HG02642 (cell line): ENCODE data around the gene FMNL2.
"Not testable (repeated sequence)": the region's sequence is repeated elsewhere in the genome, so short reads cannot be mapped to it uniquely, and the experiment has no call there.

Experiments
- ATAC-seq: cut with Tn5 transposase; IDR thresholded peaks from one replicate; pipeline ENCODE4 v1.9.1; 2021; ENCODE audit warnings: mild to moderate bottlenecking; ENCODE audit not compliant: unreplicated experiment, poor library complexity

Gene FMNL2

DNA sequence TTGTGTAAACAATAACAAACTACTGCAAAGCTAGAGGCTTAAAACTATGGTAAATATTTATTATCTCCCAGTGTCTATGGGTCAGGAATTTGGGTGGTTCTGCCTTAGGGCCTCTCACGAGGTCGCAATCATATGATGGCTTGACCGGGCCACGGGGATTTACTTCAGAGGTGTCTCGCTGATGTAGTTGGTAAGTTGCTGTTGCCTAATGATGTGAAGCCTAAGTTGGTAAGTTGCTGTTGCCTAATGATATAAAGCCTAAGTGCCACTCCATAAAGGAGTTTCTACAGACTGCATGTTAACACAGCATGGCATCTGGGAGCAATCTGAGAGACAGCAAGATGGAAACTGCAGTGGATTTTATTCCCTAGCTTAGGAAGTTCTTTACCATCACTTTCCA lies 35.8 kb downstream of the FMNL2 start:
- no peak for ATAC-seq

DNA sequence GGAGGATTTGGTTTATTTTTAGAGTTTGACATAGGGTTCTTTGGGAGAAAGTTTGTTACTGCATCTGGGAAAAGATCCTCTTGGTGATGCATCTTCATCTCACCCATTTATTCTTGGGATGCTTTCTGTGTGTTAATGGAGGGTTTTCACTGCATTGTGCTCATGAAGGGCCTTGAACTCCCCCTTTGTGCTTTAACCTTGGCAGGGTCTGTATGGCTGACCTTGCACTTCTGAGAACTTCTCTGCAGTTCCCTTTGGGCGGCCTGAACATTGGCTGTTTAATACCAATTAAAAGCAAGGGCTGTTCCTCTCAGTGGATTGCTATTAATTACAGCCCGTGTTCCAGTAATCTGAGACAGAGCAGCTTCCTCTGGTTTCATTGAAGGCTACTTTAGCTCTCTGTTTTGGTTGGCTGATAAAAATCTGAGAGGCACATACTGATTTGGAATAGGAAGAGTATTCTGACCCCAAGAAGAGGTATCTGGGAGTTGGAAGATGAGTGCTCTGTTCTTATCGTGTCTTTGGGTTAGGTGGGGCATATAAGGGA lies 37.5 kb downstream of the FMNL2 start:
- no peak for ATAC-seq

DNA sequence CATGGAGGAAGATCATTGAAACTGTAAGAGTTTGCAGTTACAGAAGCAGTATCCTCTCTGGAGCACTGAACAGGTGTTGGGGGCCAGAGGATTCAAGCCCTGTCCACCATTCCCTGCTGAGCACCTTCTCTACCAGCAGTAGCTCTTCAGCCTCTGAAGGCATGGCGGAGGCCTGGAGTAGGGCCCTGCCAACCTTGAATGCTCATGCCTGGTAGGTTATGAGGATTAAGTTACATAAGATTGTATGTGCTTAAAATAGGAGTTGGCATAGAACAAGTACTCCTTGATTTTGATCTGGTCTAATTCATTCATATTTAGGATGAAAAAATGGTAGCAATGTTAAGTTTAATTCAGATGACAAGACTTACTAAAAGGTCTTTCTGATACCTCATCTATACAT lies 40.2 kb downstream of the FMNL2 start:
- no peak for ATAC-seq

DNA sequence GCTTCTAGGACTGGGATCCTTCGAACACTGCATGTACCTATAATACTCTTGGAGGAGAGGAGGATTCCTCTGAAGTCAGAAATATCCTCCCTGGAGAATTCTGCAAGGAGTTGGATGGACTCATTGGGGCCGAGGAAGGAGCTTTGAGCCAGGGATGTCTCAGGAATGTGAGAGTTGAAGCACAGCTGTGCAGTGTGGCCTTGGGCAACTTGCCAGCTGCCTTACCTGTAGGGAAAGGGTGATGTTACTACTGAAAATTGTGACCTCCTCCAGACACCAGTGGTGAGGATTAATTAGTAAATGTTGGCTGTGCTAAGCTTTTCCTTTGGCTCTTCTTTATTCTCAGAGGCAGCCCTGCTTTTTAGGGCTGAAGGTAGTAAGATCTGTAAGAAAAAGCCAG lies 41.4 kb downstream of the FMNL2 start:
- no peak for ATAC-seq

DNA sequence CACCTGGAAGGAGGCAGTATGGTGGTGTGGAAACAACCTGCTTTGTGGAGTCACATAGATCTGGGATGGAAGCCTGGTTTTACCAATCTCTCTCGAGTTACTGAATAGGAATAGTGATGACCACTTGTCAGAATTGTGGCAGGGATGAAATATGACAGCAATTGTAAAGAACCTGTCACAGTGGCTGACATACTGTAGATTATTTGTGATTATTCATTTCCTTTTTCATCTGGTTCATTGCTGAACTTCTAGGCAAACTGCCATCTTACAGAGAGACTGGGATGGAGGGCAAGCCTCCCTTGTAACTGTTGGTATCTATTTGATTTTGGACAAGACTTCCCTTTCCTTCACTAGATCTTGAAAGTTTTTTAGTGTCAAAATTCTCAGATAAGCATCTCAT lies 42.0 kb downstream of the FMNL2 start:
- no peak for ATAC-seq

DNA sequence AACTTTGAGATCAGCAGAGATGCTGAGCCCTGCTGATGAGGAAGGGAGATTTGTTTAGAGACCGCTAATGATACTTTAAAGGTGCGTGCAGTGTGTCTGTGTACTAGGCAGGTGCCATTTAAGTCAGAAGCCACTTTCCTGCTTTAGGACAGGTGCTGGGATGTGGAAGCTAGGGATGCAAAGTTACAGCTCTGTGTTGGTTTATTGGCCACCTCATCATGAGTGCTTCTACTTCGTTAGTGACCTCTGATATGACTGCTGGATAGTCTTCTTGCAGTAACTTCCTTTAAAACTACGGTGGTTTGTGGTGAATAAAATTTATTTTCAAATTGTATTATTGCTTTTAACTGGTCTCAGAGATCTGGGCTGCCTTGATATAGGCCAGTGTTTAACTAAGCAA lies 44.1 kb downstream of the FMNL2 start:
- ATAC-seq: no peak

DNA sequence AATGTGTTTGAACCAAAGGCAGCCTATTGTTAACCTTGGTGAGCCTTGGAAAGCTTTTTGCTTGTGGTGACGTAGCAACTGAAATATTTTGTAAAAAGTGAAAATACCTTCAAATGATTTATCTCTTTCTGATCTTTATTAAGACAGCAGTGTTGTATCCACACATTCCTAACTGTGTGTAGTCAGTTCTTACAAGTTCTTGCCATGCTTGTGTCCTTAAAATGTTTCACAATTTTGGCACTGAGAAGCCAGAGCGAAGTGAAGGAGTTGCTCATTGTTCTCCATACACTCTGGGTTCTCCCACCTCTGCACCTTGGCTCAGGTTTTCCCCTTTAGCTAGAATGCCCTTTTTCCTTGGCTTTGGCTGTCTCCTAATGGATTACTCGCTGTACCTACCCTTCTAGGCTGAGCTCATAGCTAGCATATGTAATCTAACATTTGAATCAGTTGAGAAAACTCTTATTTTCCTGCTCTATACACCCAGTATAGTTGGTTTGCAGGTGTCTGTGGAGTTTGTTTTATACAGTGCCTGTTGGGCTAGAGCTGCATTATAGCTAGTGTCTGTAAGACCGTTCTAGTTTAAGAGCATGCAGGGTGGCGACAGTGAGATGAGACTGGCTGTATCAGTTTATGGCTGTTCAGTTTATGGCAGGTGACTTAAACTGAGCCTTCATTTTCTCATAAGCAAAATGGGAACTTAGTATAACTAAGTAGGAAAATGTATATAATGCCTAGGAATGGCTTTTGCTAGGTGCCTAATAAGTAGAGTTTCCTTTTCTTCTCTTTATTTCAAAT lies 45.5 kb downstream of the FMNL2 start:
- no peak for ATAC-seq

DNA sequence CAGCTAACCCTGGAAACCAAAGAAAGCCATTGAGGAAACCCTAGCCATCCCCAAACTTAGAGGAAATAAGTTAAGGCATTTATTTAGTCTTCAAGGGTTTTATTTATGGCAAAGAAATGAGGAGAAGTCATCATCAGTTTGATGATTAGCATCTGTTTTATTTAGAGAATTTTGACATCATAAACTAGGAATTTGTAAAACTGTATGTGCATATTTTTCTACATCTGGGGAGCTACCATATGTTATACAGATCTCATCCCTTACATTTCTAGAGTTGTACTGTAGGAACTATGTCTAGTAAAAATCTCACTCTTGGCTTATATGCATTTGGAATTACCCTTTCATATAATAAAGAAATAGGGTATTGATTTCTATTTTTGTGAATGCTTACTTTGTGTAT lies 48.7 kb downstream of the FMNL2 start:
- no peak for ATAC-seq

DNA sequence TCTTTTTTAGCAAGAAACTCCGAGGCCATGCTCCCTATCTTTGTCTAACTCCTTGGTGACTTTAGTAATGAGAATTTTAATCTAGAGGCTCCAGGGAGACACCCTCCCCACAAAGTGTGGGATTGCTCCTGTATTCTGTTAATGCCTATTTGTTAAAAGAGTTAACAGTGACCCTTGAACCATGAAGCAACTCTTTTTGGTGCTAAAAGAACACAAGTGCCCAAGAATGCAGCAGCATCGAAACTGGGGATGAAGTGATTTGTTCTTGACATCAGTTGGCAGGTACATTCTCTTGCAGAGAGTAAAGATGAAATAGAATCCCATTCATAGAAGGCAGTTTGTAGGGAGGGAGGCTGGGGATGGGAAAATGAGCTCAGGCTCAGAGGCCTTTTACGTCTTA lies 50.0 kb downstream of the FMNL2 start:
- no peak for ATAC-seq

DNA sequence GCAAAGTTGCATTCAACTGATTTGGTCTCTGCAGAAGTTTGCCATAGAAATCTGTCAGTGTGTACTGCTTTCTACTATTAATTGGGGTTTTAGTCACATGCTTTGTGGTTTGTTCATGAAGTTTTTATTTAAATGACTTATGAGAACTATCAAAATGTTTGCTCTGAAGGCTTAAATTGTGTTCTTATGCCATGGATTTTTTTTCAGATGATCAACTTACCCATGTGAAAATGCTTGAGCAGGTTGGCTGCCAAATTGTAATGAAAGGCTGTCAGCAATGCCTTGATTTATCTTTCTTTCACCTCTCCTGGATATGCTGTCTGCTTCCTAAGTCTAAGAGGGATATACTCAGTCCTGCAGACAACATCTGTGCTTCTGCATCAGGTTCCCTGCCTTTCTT lies 50.7 kb downstream of the FMNL2 start:
- ATAC-seq: no peak

DNA sequence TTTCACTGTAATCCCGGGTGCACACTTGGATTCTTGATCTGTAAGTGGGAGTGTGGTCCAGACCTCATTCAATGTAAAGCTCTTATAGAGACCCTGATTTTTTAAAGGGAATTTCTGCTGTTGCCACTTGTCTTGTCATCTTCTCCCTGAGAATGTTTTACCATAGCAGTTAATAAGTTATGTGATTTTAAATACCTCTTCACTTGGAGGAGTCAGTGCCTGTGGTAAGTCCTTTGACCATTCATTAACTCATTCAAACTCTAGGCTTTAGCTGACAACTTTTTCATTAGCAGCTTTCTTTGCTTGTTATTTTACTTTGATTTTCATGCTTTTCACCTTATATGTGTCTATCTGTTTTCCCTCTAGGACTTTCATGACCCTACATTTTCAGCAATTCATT lies 51.3 kb downstream of the FMNL2 start:
- ATAC-seq: no peak

DNA sequence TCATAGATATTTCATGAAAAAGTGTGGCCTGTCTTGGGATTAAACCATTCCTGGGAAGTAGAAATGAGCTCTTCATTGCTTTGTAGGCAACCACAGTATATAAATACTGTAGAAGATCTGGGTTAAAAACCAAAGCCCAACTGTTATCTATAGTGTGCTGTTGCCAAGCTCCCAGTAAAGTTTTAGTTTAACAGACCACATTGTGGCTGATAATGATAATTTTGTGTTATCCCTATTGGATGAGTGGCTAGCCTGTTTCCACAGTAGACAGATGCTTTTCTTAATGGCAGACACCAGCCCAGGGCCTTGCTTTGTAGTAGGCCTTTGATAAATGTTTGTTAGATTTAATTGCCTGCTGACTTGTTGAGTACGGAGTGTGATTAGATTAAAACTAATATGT lies 52.1 kb downstream of the FMNL2 start:
- no peak for ATAC-seq

DNA sequence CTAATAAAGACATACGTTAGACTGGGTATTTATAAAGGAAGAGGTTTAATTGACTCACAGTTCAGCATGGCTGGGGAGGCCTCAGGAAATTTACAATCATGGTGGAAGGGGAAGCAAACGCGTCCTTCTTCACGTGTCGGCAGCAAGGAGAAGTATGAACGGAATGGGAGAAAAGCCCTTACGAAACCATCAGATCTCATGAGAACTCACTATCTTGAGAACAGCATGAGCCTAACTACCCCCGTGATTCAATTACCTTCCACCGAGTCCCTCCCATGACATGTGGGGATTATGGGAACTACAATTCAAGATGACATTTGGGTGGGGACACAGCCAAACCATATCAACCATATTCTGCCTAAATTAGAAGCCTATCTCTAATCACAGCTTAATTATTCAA lies 53.3 kb downstream of the FMNL2 start:
- not testable (repeated sequence) for ATAC-seq

DNA sequence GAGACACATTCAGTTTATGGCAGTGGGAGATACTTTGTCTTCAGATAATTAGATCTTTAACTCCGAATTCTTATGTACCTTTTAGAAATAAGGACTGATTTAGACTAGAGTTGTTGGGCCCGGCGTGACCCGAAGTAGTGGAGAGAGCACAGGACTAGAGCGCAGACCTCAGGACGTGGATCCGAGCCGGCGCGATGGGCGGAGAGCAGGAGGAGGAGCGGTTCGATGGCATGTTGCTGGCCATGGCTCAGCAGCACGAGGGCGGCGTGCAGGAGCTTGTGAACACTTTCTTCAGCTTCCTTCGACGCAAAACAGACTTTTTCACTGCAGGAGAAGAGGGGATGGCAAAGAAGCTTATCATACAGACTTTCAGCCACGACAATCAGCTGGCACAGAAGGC lies 54.5 kb downstream of the FMNL2 start:
- ATAC-seq: no peak

DNA sequence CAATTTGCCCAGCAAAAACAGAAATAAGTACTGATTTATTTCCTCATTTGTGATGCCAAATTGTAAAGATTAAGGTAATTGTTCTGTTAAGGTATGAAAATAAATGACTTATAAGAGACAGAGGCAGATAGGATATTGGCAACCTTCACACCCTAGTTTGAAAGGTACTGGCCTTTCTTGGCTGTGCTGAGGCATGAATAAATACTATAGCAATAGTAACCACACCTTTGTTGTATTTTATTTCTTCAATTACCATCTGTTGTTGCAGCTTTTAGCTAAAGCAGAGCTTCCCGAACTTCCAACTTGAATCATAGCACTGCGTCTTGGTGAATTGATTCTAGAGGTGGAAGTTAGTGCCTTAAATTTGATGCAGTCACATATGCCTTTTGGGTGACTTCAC lies 55.9 kb downstream of the FMNL2 start:
- no peak for ATAC-seq

DNA sequence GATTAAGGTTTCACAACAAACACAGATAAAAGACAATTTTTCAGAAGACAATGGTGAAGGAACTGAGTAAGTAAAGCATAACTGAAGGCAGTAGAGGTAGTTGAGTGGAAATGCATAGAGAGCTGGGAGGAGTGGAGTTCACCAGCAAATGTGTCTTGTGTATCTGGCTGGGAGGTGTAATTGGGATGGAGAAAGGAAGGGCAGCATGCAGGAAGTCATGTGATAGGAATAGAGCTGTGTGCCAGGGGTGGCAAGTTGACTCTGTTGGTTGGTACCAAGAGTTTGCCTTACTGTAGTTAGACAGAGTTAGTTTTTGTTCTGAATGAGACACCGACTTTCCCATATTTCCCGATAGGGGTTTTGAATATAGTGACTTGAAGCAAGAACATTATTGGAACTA lies 56.3 kb downstream of the FMNL2 start:
- no peak for ATAC-seq

DNA sequence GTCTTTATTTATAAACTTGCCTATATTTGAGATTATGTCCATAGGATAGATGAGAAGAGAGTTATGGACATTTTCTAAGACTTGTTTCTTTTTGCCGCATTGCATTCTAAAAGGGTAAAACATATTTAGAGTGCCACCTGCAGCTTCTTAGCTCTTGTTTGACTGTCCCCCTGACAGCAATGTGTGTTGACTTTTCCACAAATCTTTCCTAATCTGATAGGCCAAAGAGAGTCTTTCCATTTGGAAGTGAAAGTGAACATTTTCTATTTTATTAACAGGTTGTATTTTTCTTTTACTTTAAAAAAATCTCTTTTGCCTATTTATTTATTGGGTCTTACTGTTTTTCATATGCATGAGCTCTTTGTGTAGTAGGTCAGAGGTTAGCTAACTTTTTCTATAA lies 58.4 kb downstream of the FMNL2 start:
- ATAC-seq: no peak

DNA sequence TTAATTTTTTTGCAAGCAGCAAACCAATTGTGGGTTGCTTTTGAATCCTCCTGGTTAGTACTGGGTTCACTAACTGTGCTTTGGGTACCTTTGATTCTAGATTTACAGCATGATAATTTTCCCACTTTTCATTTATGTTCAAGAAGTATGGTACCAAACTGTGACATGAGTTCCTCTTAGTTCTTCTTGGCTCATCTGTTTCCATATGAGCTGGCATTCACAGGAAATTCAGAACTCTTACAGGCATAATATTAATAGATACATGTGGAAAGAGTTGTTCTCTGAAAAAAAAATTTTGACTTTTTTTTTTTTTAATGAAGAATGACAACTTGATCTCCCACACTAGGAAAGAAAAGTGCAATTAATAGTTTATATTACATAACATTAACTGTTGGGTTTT lies 59.4 kb downstream of the FMNL2 start:
- no peak for ATAC-seq

DNA sequence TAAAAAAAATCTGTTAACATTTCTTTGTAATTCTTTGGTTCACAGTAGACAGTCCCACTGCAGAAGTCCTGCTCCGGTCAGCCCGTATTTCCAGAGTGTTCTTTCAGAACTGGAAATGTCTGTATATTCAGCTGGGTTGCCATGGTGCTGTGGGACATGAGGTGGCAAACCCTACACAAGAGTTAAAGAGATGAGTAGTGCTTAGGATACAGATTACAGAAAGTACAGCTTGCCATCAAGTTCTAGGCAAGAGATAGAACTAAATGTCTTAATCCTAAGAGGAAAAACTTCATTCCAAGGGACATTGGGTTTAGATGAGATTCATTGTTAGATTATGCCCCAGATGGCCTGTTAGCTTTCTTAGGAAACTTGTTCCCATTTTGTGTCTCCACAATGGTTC lies 60.1 kb downstream of the FMNL2 start:
- no peak for ATAC-seq

DNA sequence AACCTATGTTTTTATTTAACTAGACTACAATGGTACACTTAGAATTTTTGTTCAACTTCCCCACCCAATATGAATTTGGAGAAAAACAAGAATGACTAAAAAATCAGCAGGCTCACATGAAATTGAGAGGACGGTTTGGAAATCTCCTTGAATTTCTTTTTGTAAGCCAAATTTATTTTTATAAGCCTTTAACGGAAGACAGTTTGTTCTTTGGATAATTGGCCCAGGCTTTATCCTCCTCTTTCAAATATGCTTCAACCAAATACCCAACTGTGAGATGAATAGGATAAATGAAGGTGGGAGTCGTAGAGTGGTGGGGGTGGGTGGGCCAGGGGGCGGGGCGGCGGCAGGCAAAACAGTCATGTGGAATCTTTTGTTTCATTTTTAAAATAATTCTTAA lies 60.6 kb downstream of the FMNL2 start:
- no peak for ATAC-seq

DNA sequence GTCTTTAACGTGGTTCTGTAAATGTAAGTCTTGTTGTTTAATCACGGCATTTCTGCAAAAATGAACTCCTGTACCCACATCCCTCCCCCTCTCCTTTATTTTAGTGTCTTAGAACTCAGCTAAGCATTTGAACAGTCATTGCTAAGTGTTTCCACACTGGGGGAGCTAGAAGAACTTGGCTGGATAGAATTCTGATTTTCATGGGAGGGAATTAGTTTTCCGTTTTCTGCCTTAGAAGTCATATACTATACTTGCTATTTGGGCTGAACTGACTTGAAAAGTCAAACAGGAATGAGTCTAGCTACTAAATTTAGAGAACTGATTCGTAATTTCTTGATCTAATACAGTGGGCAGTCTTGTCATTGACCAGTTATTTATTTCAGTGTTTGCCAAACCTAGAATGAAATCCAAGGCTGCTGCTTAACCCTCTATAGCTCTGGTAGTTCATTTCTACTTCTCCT lies 61.1 kb downstream of the FMNL2 start:
- no peak for ATAC-seq

DNA sequence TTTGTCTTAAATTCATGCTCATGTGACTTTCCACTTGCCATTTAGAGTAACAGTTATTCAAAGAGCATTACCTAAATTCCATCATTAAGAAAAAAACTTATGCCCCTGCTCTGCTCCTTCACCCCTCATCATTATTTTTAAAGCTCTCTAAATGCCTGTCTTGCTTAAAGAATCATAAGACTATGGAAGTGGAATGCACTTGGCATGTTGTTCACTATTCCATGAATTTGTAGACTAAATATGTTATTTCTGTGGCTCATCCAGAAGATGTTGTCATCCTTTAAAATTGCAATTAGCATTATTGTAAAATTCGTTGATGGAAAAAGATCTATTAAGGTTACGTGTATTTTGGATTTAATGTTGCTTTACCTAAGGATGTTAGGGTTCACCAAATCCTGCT lies 61.8 kb downstream of the FMNL2 start:
- ATAC-seq: no peak
